ENCODE results near the gene CEP131. TPM values are rescaled to one million over a fixed set of nuclear protein-coding genes. Genes with fewer than 3 reads are reported as not detected.

The CEP131 gene
- total and polyA plus RNA-seq, 2 of the 8 experiments (the other 6 are each of a cell fraction or from before 2014, with no cell fraction given): 5.9 to 23.2 TPM

- POLR2A ChIA-PET (ENCODE audit: partially characterized antibody): interaction anchor here (0.6 to 1.6 kb wide), 3 partner anchors 32 to 88 kb away, joined by 3 to 4 read pairs (median 4); no protein-coding TSS in a partner anchor
- no peak overlapping the region for H3K27ac ChIP-seq (ENCODE audit: low read depth, low read length)
- TF ChIP-seq RBBP5 (IDR thresholded peaks at IDR 0.05; ENCODE audit: borderline replicate concordance, low read depth, low read length) (no peak), RAD21 (IDR thresholded peaks at IDR 0.05 in 1 of 2, conservative IDR thresholded peaks at IDR 0.05 in 1 of 2; ENCODE audit: low read depth in 2 of 2, low read length in 2 of 2) (peak; percentile 24 to 30; a peak in 2 of 4 replicates), SP2 (IDR thresholded peaks at IDR 0.05; ENCODE audit: low read length) (no peak), EGR1 (IDR thresholded peaks at IDR 0.05; ENCODE audit: borderline replicate concordance, low read depth, low read length) (no peak), TEAD4 (IDR thresholded peaks at IDR 0.05; ENCODE audit: low read depth, low read length) (no peak), POLR2AphosphoS5 (IDR thresholded peaks at IDR 0.05; ENCODE audit: low read depth, low read length) (no peak), ASH2L (IDR thresholded peaks at IDR 0.05; ENCODE audit: low read length) (no peak), SP1 (IDR thresholded peaks at IDR 0.05; ENCODE audit: low read depth, low read length) (no peak)
- TF ChIP-seq, protein P1, sequence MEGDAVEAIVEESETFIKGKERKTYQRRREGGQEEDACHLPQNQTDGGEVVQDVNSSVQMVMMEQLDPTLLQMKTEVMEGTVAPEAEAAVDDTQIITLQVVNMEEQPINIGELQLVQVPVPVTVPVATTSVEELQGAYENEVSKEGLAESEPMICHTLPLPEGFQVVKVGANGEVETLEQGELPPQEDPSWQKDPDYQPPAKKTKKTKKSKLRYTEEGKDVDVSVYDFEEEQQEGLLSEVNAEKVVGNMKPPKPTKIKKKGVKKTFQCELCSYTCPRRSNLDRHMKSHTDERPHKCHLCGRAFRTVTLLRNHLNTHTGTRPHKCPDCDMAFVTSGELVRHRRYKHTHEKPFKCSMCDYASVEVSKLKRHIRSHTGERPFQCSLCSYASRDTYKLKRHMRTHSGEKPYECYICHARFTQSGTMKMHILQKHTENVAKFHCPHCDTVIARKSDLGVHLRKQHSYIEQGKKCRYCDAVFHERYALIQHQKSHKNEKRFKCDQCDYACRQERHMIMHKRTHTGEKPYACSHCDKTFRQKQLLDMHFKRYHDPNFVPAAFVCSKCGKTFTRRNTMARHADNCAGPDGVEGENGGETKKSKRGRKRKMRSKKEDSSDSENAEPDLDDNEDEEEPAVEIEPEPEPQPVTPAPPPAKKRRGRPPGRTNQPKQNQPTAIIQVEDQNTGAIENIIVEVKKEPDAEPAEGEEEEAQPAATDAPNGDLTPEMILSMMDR (IDR thresholded peaks at IDR 0.05; ENCODE audit: control extremely low read depth in 1 of 3, insufficient read depth in 1 of 3, low read depth in 1 of 3, low read length in 3 of 3): peak in 2 of 3 experiments; percentile 40 to 53; a peak in 3 of 4 replicates
Observed at GRCh38 chr17:81200695-81201580, 21.8 kb downstream of the CEP131 start.

More at GRCh38 chr17:81200695-81201580, 21.8 kb downstream of the CEP131 start:
- H4K20me1 ChIP-seq (replicated peaks in 1 of 2; ENCODE audit: control insufficient read depth in 1 of 2, insufficient read depth in 2 of 2, low read length in 2 of 2): peaks cover 0 to 8% of the 10 kb centered on the region in 2 experiments
- H4K8ac ChIP-seq (ENCODE audit: extremely low read depth, insufficient read depth, low read length): no peak overlapping the region
- no peak overlapping the region for H4K91ac ChIP-seq (replicated peaks; ENCODE audit: insufficient read length, low read length)
- no peak overlapping the region for H2AK5ac ChIP-seq (ENCODE audit: low read depth, low read length)
- no peak overlapping the region for H4K5ac ChIP-seq (ENCODE audit: insufficient read length, low read depth, low read length)
- no peak overlapping the region for H2AFZ ChIP-seq (ENCODE audit: low read length)
- H3K79me1 ChIP-seq (ENCODE audit: low read depth, low read length): no peaks in the 10 kb centered on the region
- no peak overlapping the region for H2BK12ac ChIP-seq (ENCODE audit: low read depth, low read length)
- no peak overlapping the region for H3K18ac ChIP-seq (ENCODE audit: extremely low read depth, low read length)
- H3K9ac ChIP-seq (replicated peaks in 1 of 4; ENCODE audit: extremely low read depth in 1 of 4, low read depth in 3 of 4, low read length in 3 of 4): no peak overlapping the region
- H2BK20ac ChIP-seq (ENCODE audit: low read length): no peak overlapping the region
- no peak overlapping the region for H3K4me3 ChIP-seq (ENCODE audit: extremely low read depth in 1 of 4, insufficient read depth in 2 of 4, low read depth in 3 of 4, low read length in 4 of 4)
- H3K23me2 ChIP-seq (ENCODE audit: low read depth, low read length): no peaks in the 10 kb centered on the region
- no peak overlapping the region for H2BK15ac ChIP-seq (ENCODE audit: low read length)
- H3K9me3 ChIP-seq (ENCODE audit: insufficient read depth in 2 of 2, low read depth in 1 of 2, low read length in 1 of 2): no peaks in the 10 kb centered on the region
- H3K56ac ChIP-seq (replicated peaks; ENCODE audit: insufficient read length, low read depth, low read length): no peak overlapping the region
- no peak overlapping the region for H3K14ac ChIP-seq (ENCODE audit: insufficient read length)
- H2BK120ac ChIP-seq (replicated peaks; ENCODE audit: low read depth, low read length): no peak overlapping the region
- H2BK5ac ChIP-seq (ENCODE audit: low read depth, low read length): no peak overlapping the region
- no peak overlapping the region for H3K4ac ChIP-seq (replicated peaks; ENCODE audit: insufficient read length, low read depth, low read length)
- H3K27me3 ChIP-seq (replicated peaks in 1 of 4; ENCODE audit: control insufficient read depth in 3 of 4, extremely low read depth in 1 of 4, insufficient read depth in 3 of 4, low read length in 3 of 4): no peaks in the 10 kb centered on the region
- CTCF ChIA-PET (ENCODE audit: partially characterized antibody): interaction anchor here (0.6 to 3.0 kb wide), 27 partner anchors 11 to 383 kb away, joined by 3 to 25 read pairs (median 3); partner anchors contain the start of genes AATK, CEP131 and PVALEF
- DNase-seq (ENCODE audit: low read depth in 1 of 2, low spot score in 2 of 2) (no peak), FAIRE-seq (no peak)
- 91% methylated on average over 27 of the region's 27 CpGs; no CpG with 5 or more reads in 1 of the 2 experiments for WGBS, 2 experiments (ENCODE audit: extremely low coverage in 1 of 2, insufficient coverage in 1 of 2, insufficient read length in 1 of 2, insufficient replicate concordance in 2 of 2, low coverage in 1 of 2, low lambda C conversion rate in 2 of 2, missing lambda C conversion rate in 1 of 2)
- no peaks in the 10 kb centered on the region; a peak in 1 of 7 replicates for H3K4me1 ChIP-seq (replicated peaks in 1 of 4; ENCODE audit: control insufficient read depth in 3 of 4, insufficient read depth in 4 of 4, low read length in 3 of 4)
- H3K23ac ChIP-seq (ENCODE audit: insufficient read length): no peak overlapping the region
- peaks cover 0 to 16% (median 4%) of the 10 kb centered on the region in 4 experiments; a peak in 3 of 8 replicates for H3K36me3 ChIP-seq (ENCODE audit: control insufficient read depth in 2 of 4, insufficient read depth in 4 of 4, low read length in 3 of 4)
- no peak overlapping the region for H3K4me2 ChIP-seq (ENCODE audit: insufficient read depth in 1 of 2, low read depth in 2 of 2, low read length in 2 of 2)
- no peaks in the 10 kb centered on the region for H3K79me2 ChIP-seq (ENCODE audit: control insufficient read depth in 1 of 2, insufficient read depth in 2 of 2, low read length in 2 of 2)

All from H1 (cell line).